Natural killer cell (primary cell): ENCODE measurements around the gene RABEPK. TPM values are rescaled to one million over a fixed set of nuclear protein-coding genes. Genes with fewer than 3 reads are reported as not detected.

ENCODE experiments used
- ATAC-seq, 3 donors: fragments of 150-1000 bp in 2 of 3; fragments of 200-7000 bp in 1 of 3; cut with Tn5 transposase; 1 replicate in 1 of 3; 2 replicates in 2 of 3; pipeline ENCODE4 v1.10.0; 2021; ENCODE audit warnings: mild to moderate bottlenecking in 2 of 3, moderate library complexity in 2 of 3
- DNase-seq, 2 donors: peaks; one replicate each; pipeline versions ENCODE4 v3.0.0 to v3.0.0-alpha.2; 2013 to 2021; ENCODE audit warnings: mixed read lengths in 1 of 2
- H3K27ac ChIP-seq: one replicate; pipeline ENCODE4 v1.5.1; 2013; ENCODE audit warnings: mild to moderate bottlenecking, low read length
- H3K27me3 ChIP-seq: one replicate; pipeline ENCODE4 v1.6.1; 2013; ENCODE audit warnings: low read length; ENCODE audit not compliant: control insufficient read depth, insufficient read depth
- H3K36me3 ChIP-seq: one replicate; pipeline ENCODE4 v1.6.1; 2013; ENCODE audit warnings: low read length; ENCODE audit not compliant: control insufficient read depth, insufficient read depth
- H3K4me1 ChIP-seq: one replicate; pipeline ENCODE4 v1.6.1; 2013; ENCODE audit warnings: low read length; ENCODE audit not compliant: control insufficient read depth, insufficient read depth
- H3K4me3 ChIP-seq: one replicate; pipeline ENCODE4 v1.5.1; 2013; ENCODE audit warnings: low read length
- H3K9me3 ChIP-seq: one replicate; pipeline ENCODE4 v1.6.1; 2013; ENCODE audit warnings: low read length; ENCODE audit not compliant: control insufficient read depth, insufficient read depth
- H3K27ac Mint-ChIP-seq, 2 donors: one replicate each; pipeline ENCODE4 v1.8.0; 2022; ENCODE audit warnings: mild to moderate bottlenecking in 2 of 2, mixed read lengths in 2 of 2, moderate library complexity in 1 of 2
- H3K27me3 Mint-ChIP-seq, 2 donors: one replicate each; pipeline ENCODE4 v1.8.0; 2022; ENCODE audit warnings: low read depth in 2 of 2, mixed read lengths in 2 of 2
- H3K36me3 Mint-ChIP-seq: one replicate; pipeline ENCODE4 v1.8.0; 2022; ENCODE audit warnings: mixed read lengths
- H3K4me1 Mint-ChIP-seq, 2 donors: one replicate each; pipeline ENCODE4 v1.8.0; 2022; ENCODE audit warnings: mixed read lengths in 2 of 2
- H3K4me3 Mint-ChIP-seq: one replicate; pipeline ENCODE4 v1.8.0; 2022; ENCODE audit warnings: mild to moderate bottlenecking, moderate library complexity, mixed read lengths
- H3K9me3 Mint-ChIP-seq, 2 donors: one replicate each; pipeline ENCODE4 v1.8.0; 2022; ENCODE audit warnings: mixed read lengths in 2 of 2
- CTCF ChIP-seq: fragments of 200-600 bp; IDR thresholded peaks from one replicate; pipeline ENCODE4 v1.8.0; 2022; ENCODE audit warnings: antibody characterized with exemption
- WGBS: methylation state at CpG from one replicate; pipeline ENCODE4 v1.1.7; 2013; ENCODE audit warnings: missing lambda C conversion rate; ENCODE audit not compliant: insufficient coverage; 5-methylcytosine and 5-hydroxymethylcytosine counted together
- intact Hi-C: fragments of 100-400 bp; cut with micrococcal nuclease; formaldehyde crosslinking; loops from one replicate; pipeline ENCODE4 v1.14.2; 2022
- total RNA-seq, 4 donors: library from RNA; stranded (reverse); fragments of 120-200 nt in 1 of 4; gene quantifications; one replicate each; pipeline versions ENCODE4 v1.2.3 to v1.2.4, GENCODE V29; 2013 to 2022

The RABEPK gene
- total RNA-seq = 10 to 100 TPM; 10.6 to 13.1 (median 11.8) TPM
- total RNA-seq (2013) = 15.3 TPM

GRCh38 chr9:125200216-125201047, at the start of gene RABEPK:
Gene RABEPK (plus strand): TSS chr9:125200542. CDS start chr9:125203014, 2,472 bp downstream.
- TF ChIP-seq CTCF = no peak
- ATAC-seq (peak; percentile 98 to 99 (median 98)), DNase-seq (peak; percentile 93 to 94)
- peaks cover 0 to 2% of the 10 kb centered on the region in 2 donors for H3K27me3 Mint-ChIP-seq
- peak within 1 kb of the TSS; percentile 88 for H3K4me3 Mint-ChIP-seq
- H3K36me3 Mint-ChIP-seq = peaks cover 8% of the 10 kb centered on the region
- peak within 1 kb of the TSS; percentile 78 to 84 for H3K27ac Mint-ChIP-seq
- intact Hi-C loops = loop anchor here (1.0 kb wide), 2 partner anchors 11 to 41 kb away; partner anchors contain the start of genes HSPA5 and PPP6C
- Histone ChIP-seq H3K4me3 (peak within 1 kb of the TSS; percentile 92), H3K9me3 (no peaks in the 10 kb centered on the region), H3K4me1 (peaks cover 16% of the 10 kb centered on the region), H3K27ac (peak within 1 kb of the TSS; percentile 83), H3K36me3 (peaks cover 5% of the 10 kb centered on the region), H3K27me3 (no peaks in the 10 kb centered on the region)
- under 1% methylated on average over 50 of the region's 51 CpGs for WGBS
- no peaks in the 10 kb centered on the region for H3K9me3 Mint-ChIP-seq
- H3K4me1 Mint-ChIP-seq = peaks cover 8 to 12% of the 10 kb centered on the region in 2 donors

- no peak for TF ChIP-seq CTCF
- intact Hi-C loops = no loop called here
- no peak overlapping the region for H3K4me3 ChIP-seq
- H3K4me3 Mint-ChIP-seq = no peak overlapping the region
- no peaks in the 10 kb centered on the region for H3K4me1 ChIP-seq
- H3K36me3 Mint-ChIP-seq = no peaks in the 10 kb centered on the region
- DNase-seq = no peak
- WGBS = 100% methylated on average over 1 of the region's 2 CpGs
- no peak overlapping the region for H3K27ac ChIP-seq
- no peaks in the 10 kb centered on the region for H3K27me3 ChIP-seq
- H3K27ac Mint-ChIP-seq = no peak overlapping the region
- H3K27me3 Mint-ChIP-seq = no peaks in the 10 kb centered on the region
- no peaks in the 10 kb centered on the region for H3K9me3 ChIP-seq
- H3K4me1 Mint-ChIP-seq = no peaks in the 10 kb centered on the region
- no peaks in the 10 kb centered on the region for H3K9me3 Mint-ChIP-seq
- ATAC-seq = no peak
- peaks cover 44% of the 10 kb centered on the region for H3K36me3 ChIP-seq
Observed at GRCh38 chr9:125151730-125152129, 48.6 kb upstream of the RABEPK start.

- Histone ChIP-seq H3K27me3 (no peaks in the 10 kb centered on the region), H3K9me3 (no peaks in the 10 kb centered on the region), H3K4me1 (no peaks in the 10 kb centered on the region), H3K4me3 (no peak overlapping the region), H3K36me3 (peaks cover 49% of the 10 kb centered on the region), H3K27ac (no peak overlapping the region)
- no peaks in the 10 kb centered on the region for H3K9me3 Mint-ChIP-seq
- no peak for TF ChIP-seq CTCF
- no peak overlapping the region for H3K4me3 Mint-ChIP-seq
- no peaks in the 10 kb centered on the region for H3K4me1 Mint-ChIP-seq
- no peaks in the 10 kb centered on the region for H3K36me3 Mint-ChIP-seq
- H3K27me3 Mint-ChIP-seq = no peaks in the 10 kb centered on the region
- ATAC-seq = no peak
- no peak overlapping the region for H3K27ac Mint-ChIP-seq
- WGBS = 95% methylated on average over 2 of the region's 4 CpGs
- no peak for DNase-seq
- intact Hi-C loops = no loop called here
Observed at GRCh38 chr9:125153712-125154367, 46.5 kb upstream of the RABEPK start.
